HL-60 (cell line): ENCODE results near the gene GRK7.
A peak's percentile ranks its signal among the peaks of the same experiment; 100 is the strongest.

Experiments used
- DNase-seq, 2 experiments: peaks; one replicate each; pipeline ENCODE4 v3.0.0-alpha.2; 2010 to 2020; ENCODE audit warnings: low read depth in 1 of 2, low spot score in 1 of 2
- H3K27ac ChIP-seq: fragments of 250-450 bp; sonication (Bioruptor Pico); replicated peaks from 2 replicates; pipeline ENCODE4 v1.5.1; 2020; ENCODE audit warnings: mild to moderate bottlenecking, moderate library complexity
- H3K27me3 ChIP-seq: fragments of 250-450 bp; sonication (Bioruptor Pico); 2 replicates; pipeline ENCODE4 v1.5.1; 2021; ENCODE audit warnings: mild to moderate bottlenecking, moderate library complexity; ENCODE audit not compliant: insufficient read depth, poor library complexity, severe bottlenecking
- H3K4me3 ChIP-seq: replicated peaks from 2 replicates; pipeline ENCODE4 v1.5.1; 2011; ENCODE audit warnings: mild to moderate bottlenecking, control low read depth, low read length; ENCODE audit not compliant: insufficient read depth
- CTCF ChIP-seq: IDR thresholded peaks from one replicate; pipeline ENCODE4 v1.5.1; 2011; ENCODE audit warnings: low read length, control low read depth, inconsistent platforms; ENCODE audit not compliant: insufficient read depth
- GABPA ChIP-seq: IDR thresholded peaks from 2 replicates; pipeline ENCODE4 v1.6.1; 2012; ENCODE audit warnings: low read depth
- POLR2AphosphoS5 ChIP-seq: IDR thresholded peaks from 2 replicates; pipeline ENCODE4 v1.6.1; 2012; ENCODE audit warnings: low read depth
- REST ChIP-seq: IDR thresholded peaks from 2 replicates; pipeline ENCODE4 v1.6.1; 2012; ENCODE audit warnings: low read depth; ENCODE audit not compliant: insufficient replicate concordance
- SPI1 ChIP-seq: IDR thresholded peaks from 2 replicates; pipeline ENCODE4 v1.6.1; 2012; ENCODE audit warnings: low read depth, mild to moderate bottlenecking, borderline replicate concordance

Gene GRK7

GRCh38 chr3:141792495-141792894 lies 29.3 kb downstream of the GRK7 start:
- no peak for TF ChIP-seq GABPA
- TF ChIP-seq SPI1 = no peak
- TF ChIP-seq REST = no peak
- TF ChIP-seq CTCF = no peak
- TF ChIP-seq POLR2AphosphoS5 = no peak
- H3K4me3 ChIP-seq = no peak overlapping the region
- no peaks in the 10 kb centered on the region for H3K27me3 ChIP-seq
- DNase-seq = no peak
- H3K27ac ChIP-seq = no peak overlapping the region

DNA sequence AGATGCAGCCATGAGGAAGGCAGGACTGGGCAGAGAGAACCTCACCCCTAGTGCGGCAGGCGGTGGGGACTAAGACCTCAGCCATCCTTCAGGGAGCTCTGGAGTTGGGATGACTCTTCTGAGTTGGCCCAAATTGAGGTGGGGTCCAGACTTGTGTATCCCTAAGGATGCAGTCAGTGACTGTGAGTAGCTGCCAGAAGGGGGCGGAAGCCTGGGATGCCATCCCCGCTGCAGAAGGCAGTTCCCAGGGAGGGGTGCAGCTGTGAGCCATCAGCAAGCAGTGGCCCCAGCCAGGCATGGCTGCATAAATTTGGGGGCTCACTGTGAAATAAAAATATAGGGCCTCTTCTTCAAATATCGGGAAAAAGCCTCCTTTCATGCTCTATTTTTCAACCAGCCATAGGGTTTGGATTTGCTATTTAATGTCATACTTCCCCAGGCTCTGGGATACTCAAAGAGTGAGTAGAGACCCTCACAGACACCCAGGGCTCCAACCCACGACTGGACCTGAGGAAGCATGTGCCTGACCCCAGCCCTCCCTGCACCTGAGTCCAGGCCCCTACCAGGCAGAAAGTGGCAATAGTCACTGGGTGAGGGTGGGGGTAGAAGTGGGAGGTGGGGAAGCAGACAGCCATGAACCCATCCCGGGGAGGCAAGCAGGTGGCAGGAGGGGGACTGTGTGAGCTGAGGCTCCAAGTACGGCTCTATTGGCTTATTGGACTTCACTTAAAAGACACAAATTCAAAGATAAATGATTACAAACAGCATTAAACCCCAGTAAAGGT lies 30.5 kb downstream of the GRK7 start:
- TF ChIP-seq REST = no peak
- no peak for TF ChIP-seq SPI1
- no peak for TF ChIP-seq GABPA
- TF ChIP-seq POLR2AphosphoS5 = no peak
- no peak for TF ChIP-seq CTCF
- H3K27me3 ChIP-seq = no peaks in the 10 kb centered on the region
- H3K27ac ChIP-seq = no peak overlapping the region
- no peak overlapping the region for H3K4me3 ChIP-seq
- no peak for DNase-seq

GRCh38 chr3:141795276-141795675 lies 32.1 kb downstream of the GRK7 start:
- peak in 1 of 2 experiments; percentile 47 for DNase-seq
- Histone ChIP-seq H3K27ac (peak overlapping the region; percentile 86), H3K27me3 (no peaks in the 10 kb centered on the region), H3K4me3 (no peak overlapping the region)
- TF ChIP-seq POLR2AphosphoS5 = no peak
- no peak for TF ChIP-seq SPI1
- no peak for TF ChIP-seq CTCF
- TF ChIP-seq GABPA = no peak
- no peak for TF ChIP-seq REST
